AML-193 (cell line): ENCODE results near the gene NT5M.
"Not testable (repeated sequence)": the region's sequence is repeated elsewhere in the genome, so short reads cannot be mapped to it uniquely, and the experiment has no call there.

Experiments
- DNase-seq, 2 experiments: peaks; one replicate each; lab custom pipeline; 2025; lab: John Stamatoyannopoulos, UW

Gene NT5M

GRCh38 chr17:17303010-17303846 lies at the start of gene NT5M:
Gene NT5M, plus strand, starts transcription at chr17:17303373. Its CDS starts 178 bp downstream, at chr17:17303551.
- DNase-seq, result peak; percentile 29 to 38

- no peak for DNase-seq
Observed at GRCh38 chr17:17253406-17253805, 49.8 kb upstream of the NT5M start.

GRCh38 chr17:17254036-17254435 lies 49.1 kb upstream of the NT5M start:
- DNase-seq, result no peak

GRCh38 chr17:17255689-17256088 lies 47.5 kb upstream of the NT5M start:
- not testable (repeated sequence) for DNase-seq

GRCh38 chr17:17256316-17256715 lies 46.9 kb upstream of the NT5M start:
- no peak for DNase-seq

- DNase-seq, result no peak
Observed at GRCh38 chr17:17258011-17258410, 45.2 kb upstream of the NT5M start.

- no peak for DNase-seq
Observed at GRCh38 chr17:17258998-17259397, 44.2 kb upstream of the NT5M start.

- no peak for DNase-seq
Observed at GRCh38 chr17:17264430-17264829, 38.7 kb upstream of the NT5M start.

GRCh38 chr17:17269926-17270773 lies 33.0 kb upstream of the NT5M start:
- DNase-seq, result peak in 1 of 2 experiments; percentile 0

- DNase-seq, result no peak
Observed at GRCh38 chr17:17275971-17276370, 27.2 kb upstream of the NT5M start.

GRCh38 chr17:17277431-17277830 lies 25.7 kb upstream of the NT5M start:
- DNase-seq, result not testable (repeated sequence)

- peak in 1 of 2 experiments; percentile 8 for DNase-seq
Observed at GRCh38 chr17:17279316-17279715, 23.9 kb upstream of the NT5M start.

GRCh38 chr17:17280613-17281549 lies 22.3 kb upstream of the NT5M start, which contains the start of gene COPS3:
Gene COPS3, minus strand, starts transcription at chr17:17281246. Its CDS starts 60 bp downstream, at chr17:17281186.
- peak; percentile 75 to 77 for DNase-seq

GRCh38 chr17:17285951-17286350 lies 17.2 kb upstream of the NT5M start:
- no peak for DNase-seq

- no peak for DNase-seq
Observed at GRCh38 chr17:17289086-17289485, 14.1 kb upstream of the NT5M start.

GRCh38 chr17:17289701-17290100 lies 13.5 kb upstream of the NT5M start:
- DNase-seq, result no peak

GRCh38 chr17:17295141-17295540 lies 8.0 kb upstream of the NT5M start:
- no peak for DNase-seq

GRCh38 chr17:17297217-17297616 lies 6.0 kb upstream of the NT5M start:
- no peak for DNase-seq

GRCh38 chr17:17298108-17298507 lies 5.1 kb upstream of the NT5M start:
- DNase-seq, result no peak

- no peak for DNase-seq
Observed at GRCh38 chr17:17300624-17301568, 2.3 kb upstream of the NT5M start.
